CD1c-positive myeloid dendritic cell (primary cell): ENCODE measurements around the gene DLGAP1.
"Not testable (repeated sequence)": the region's sequence is repeated elsewhere in the genome, so short reads cannot be mapped to it uniquely, and the experiment has no call there.

Experiments
- DNase-seq: peaks from one replicate; pipeline ENCODE4 v3.0.0-alpha.2; 2016; ENCODE audit errors: extremely low spot score

DLGAP1 gene

GRCh38 chr18:3720818-3721545 is 734.1 kb downstream of the DLGAP1 start:
- DNase-seq = no peak

DNA sequence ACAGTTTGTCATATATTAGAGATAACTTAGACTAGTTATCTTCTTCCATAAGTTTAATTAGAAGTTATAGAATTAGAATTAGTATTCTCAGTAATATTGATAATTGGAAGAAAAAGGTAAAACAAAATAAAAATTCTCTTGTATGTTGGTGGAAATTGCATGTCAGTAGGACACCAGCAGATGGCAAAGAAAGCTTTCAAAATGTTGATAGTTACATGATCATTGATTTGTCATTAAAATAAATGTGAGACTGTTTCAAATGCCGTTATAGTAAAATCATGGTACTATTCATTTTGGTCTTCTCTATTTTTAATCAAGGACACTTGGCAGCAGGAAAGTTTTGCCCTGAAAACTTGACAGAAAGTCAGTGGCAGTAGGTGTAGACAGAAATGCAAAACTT is 734.9 kb downstream of the DLGAP1 start:
- no peak for DNase-seq

GRCh38 chr18:3717376-3718025 is 737.6 kb downstream of the DLGAP1 start:
- peak; percentile 34 for DNase-seq

- no peak for DNase-seq
Measured at GRCh38 chr18:3716116-3716660, 738.9 kb downstream of the DLGAP1 start.

GRCh38 chr18:3715231-3716080 is 739.7 kb downstream of the DLGAP1 start:
- DNase-seq = peak; percentile 21

DNA sequence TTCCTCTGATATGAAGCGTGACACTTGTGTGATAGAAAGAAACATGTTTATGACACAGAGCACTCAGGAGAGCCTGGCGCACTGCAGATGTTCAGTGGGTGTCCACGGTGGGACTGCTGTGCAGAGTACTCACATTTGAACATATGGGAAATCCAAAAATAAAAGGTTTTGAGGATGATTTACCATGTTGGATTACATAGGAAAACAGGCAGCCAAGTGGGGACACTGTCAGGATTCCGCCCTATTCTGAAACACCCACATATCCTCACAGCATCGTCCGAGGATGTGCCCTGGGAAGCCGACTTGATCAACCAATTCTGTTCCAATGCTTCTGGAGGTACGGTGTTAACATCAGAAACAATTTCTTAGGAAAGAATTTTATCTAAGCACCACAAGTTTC is 741.4 kb downstream of the DLGAP1 start:
- DNase-seq = no peak

- peak; percentile 55 for DNase-seq
Measured at GRCh38 chr18:3713166-3713565, 741.9 kb downstream of the DLGAP1 start.

GRCh38 chr18:3712491-3712890 is 742.6 kb downstream of the DLGAP1 start:
- no peak for DNase-seq

- DNase-seq = peak; percentile 72
Measured at GRCh38 chr18:3710712-3711301, 744.3 kb downstream of the DLGAP1 start.

GRCh38 chr18:3709205-3709604 is 745.9 kb downstream of the DLGAP1 start:
- no peak for DNase-seq

DNA sequence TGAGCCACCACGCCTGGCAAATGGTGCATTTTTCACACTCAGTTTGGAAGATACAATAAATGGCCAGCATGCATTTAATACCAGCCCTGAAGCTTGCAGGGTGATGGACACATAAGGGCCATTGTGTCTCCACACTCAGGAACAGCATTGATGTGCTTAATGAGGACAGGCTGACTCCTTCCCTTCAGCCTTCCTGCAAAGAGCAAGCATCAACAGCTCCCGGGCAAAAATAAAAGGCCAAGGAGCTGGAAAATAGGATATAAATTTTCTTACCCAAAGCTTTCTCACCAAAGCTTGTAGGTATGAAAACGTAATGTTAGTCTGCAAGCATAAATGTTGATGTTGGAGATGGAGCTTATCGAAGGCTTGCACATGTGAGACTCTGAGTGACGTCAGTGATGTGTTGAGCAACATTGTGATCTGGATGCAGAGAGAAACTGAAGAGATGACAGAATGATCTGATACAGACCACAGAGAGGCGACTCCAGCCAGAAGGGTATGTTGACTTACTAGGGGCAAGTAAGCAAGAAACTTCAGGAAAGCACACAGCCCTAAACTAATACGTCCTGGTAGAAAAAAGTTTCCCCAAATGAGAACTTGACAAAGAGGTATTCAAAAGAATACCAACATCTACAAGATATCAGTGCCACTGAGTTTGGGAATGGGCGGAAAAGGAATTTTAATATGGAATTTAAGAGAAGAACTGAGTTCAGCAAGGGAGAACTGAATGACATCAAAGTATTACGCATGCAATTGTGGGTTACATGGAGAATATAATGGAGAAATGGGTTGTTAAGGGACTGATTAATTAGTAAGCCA is 748.6 kb downstream of the DLGAP1 start:
- no peak for DNase-seq

DNA sequence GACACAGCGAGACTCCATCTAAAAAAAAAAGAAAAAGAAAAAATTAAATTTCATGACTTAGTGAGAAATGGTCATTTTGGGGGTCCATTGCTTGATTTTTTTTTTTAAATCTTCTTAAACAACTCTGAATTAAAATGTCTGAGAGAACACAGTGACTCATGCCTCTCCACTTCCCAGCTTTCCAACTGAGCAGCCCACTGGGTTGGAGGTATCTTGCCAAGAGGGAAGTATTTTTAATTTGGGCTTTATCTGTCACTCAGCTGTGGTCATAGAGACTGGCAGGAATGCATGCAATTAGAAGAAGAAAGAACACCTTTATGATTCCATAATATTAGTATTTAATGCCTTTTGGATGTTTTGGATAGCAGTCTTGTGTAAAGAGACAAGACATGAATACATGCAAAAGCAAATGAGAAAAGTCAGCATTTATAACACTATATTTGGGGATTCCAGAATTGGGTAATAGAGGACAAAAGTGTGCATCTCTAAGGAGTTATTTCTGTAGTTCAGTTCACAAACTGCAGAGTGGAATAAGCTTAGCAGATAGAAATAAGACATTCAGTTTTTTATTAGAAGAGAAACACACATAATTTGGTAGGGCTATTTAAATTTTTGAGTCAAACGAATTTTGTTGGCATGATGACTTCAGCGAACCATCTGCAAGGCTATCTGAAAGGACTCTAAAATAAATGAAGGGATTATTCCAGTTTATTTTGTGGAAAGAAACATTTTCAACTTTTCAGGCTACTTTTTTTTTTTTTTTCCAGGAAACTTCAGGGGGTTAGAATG is 750.4 kb downstream of the DLGAP1 start:
- DNase-seq = no peak

DNA sequence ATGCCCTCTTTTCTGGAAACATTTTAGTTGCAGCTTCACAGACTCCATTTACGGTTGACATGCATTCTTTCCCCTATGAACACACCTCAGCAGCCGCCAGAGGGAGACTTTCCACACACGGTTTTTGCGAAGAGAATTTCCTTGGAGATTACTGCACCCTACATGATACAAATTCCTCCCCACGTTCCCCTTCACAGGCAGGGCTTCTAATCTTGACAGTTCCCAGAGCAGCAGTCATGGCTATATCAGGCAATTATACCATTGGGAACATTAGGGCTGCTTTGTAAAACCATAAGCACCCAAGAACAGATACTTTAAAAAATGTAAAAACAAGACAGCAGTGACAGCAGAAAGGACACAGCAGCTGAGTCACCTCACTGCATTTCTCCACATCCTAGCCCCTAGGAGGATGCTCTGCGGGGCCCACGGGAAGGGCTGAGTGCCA is 751.4 kb downstream of the DLGAP1 start:
- peak; percentile 58 for DNase-seq

DNA sequence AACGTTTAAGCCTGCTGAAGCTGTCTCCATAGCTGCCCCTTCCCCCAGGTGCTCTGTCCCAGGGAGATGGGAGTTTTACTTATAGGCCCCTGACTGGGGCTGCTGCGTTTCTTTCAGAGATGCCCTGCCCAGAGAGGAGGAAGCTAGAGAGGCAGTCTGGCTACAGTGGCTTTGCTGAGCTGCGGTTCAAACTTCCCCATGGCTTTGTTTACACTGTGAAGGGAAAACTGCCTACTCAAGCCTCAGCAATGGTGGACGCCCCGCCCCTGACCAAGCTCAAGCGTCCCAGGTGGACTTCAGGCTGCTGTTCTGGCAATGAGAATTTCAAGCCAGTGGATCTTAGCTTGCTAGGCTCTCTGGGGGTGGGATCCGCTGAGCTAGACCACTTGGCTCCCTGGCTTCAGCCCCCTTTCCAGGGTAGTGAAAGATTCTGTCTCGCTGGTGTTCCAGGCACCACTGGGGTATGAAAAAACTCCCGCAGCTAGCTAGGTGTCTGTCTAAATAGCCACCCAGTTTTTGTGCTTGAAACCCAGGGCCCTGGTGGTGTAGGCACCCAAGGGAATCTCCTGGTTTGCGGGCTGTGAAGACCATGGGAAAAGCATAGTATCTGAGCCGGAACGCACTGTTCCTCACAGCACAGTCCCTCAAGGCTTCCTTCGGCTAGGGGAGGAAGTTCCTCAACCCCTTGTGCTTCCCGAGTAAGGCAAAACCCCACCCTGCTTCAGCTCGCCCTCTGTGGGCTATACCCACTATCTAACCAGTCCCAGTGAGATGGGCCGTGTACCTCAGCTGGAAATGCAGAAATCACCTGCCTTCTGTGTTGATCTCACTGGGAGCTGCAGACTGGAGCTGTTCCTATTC is 755.2 kb downstream of the DLGAP1 start:
- DNase-seq = peak; percentile 52

DNA sequence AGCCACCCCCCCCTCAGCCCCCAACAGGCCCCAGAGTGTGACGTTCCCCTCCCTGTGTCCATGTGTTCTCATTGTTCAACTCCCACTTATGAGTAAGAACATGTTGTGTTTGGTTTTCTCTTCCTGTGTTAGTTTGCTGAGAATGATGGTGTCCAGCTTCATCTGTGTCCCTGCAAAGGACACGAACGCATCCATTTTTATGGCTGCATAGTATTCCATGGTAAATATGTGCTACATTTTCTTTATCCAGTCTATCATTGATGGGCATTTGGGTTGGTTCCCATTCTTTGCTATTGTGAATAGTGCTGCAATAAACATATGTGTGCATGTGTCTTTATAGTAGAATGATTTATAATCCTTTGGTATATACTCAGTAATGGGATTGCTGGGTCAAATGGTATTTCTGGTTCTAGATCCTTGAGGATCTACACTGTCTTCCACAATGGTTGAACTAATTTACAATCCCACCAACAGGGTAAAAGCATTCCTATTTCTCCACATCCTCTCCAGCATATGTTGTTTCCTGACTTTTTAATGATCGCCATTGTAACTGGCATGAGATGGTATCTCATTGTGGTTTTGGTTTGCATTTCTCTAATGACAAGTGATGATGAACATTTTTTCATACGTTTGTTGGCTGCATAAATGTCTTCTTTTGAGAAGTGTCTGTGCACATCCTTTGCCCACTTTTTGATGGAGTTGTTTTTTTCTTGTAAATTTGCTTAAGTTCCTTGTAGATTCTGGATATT is 760.9 kb downstream of the DLGAP1 start:
- DNase-seq = not testable (repeated sequence)

- no peak for DNase-seq
Measured at GRCh38 chr18:3693410-3693809, 761.7 kb downstream of the DLGAP1 start.

- no peak for DNase-seq
Measured at GRCh38 chr18:3692691-3693090, 762.4 kb downstream of the DLGAP1 start.

DNA sequence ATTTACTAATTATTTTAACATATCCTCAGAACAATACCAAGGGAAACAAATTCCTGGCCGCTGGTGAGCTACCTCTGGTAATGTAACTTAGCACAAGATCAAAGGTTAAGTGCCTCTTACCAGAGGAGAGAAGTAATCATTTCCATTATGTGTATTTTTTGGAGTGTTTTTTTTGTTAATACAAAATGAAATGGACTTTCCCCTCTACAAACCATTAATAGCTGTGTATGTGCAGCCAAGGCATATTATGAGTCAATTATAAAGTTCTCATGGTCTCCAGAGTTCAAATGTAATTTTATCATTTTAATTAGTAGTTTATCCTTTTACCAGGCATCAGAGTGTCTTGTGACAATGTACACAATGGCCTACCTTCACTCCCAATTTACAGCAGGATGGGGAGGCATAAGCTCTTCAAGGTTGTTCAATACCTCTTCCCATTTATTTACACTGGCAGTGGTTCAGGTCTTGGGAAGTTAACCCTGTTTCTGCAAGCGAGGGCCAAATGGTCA is 762.9 kb downstream of the DLGAP1 start:
- DNase-seq = no peak
